Stimulated activated CD8-positive, alpha-beta memory T cell treated with anti-CD3 and anti-CD28 coated beads, Interleukin-7, amount 100 ng/mL, for 4 hours (primary cell): ENCODE measurements around the gene PCSK9.
A peak's percentile ranks its signal among the peaks of the same experiment; 100 is the strongest.

Source experiments
- DNase-seq, 2 donors: peaks; one replicate each; pipeline ENCODE4 v3.0.0-alpha.2; 2020; ENCODE audit warnings: low read depth in 2 of 2

The PCSK9 gene

DNA sequence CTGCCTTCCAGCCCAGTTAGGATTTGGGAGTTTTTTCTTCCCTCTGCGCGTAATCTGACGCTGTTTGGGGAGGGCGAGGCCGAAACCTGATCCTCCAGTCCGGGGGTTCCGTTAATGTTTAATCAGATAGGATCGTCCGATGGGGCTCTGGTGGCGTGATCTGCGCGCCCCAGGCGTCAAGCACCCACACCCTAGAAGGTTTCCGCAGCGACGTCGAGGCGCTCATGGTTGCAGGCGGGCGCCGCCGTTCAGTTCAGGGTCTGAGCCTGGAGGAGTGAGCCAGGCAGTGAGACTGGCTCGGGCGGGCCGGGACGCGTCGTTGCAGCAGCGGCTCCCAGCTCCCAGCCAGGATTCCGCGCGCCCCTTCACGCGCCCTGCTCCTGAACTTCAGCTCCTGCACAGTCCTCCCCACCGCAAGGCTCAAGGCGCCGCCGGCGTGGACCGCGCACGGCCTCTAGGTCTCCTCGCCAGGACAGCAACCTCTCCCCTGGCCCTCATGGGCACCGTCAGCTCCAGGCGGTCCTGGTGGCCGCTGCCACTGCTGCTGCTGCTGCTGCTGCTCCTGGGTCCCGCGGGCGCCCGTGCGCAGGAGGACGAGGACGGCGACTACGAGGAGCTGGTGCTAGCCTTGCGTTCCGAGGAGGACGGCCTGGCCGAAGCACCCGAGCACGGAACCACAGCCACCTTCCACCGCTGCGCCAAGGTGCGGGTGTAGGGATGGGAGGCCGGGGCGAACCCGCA is at the start of gene PCSK9:
TSS of gene PCSK9 (plus strand) at position 207 of the 741 bp plus-strand sequence. CDS start at position 497, 290 bp downstream.
- no peak for DNase-seq

DNA sequence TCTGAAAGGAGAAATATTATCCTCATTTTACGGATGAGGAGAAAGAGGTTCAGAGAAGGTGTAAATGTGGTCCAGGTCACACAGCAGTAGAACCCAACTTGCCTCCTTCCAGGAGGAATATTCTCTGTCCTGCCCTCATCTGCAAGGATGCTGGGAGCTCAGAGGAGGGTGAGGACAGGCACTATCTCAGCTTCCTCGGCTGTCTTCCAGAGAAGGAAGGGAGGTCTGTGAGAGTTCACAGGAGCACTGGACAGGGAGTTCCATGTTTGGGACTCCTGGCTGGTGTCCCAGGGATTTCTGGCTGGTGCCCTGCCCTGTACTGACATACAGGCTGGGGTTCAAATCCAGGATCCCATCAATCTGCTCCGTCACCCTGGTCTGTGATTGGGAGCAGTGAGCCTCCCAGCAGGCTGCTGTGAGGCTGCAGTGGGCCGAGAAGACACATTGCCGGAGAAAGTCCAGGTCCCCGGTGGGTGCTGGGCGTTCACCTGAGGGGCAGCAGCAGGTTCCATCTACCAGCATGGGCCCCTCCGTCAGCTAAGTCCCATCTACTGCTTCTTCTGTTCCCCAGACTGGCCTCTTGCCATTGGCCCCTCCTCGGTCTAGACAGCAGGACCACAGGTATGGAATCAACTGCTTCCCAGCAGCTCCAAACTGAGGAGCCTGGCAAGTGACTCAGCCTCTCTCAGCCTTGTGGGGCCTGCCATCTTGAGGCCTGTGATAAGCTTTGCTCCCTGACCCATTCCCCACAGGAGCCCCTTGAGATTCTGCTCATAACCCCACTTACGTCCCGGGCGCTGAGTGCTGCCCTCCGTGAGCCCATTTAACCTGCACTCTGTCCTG is 49.2 kb upstream of the PCSK9 start:
- DNase-seq = no peak

DNA sequence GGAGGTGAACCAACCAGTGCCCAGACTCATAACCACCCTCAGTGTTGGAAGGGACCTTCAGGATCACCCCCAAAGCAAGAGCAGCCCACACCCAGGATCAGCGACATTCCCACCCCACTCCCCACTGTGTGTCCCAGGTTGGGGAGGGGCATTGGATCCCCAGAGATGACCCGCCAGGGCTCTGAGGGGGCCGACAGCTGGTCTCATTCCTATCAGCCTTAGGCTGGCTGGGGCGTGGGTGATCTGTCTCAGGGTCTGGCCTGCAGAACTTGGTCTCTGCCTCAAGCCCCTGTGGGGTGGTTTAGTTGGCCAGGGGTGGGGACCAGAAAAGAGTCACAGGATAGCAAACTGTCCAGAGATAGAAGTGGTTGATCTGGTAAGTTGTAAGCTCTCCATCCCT is 48.4 kb upstream of the PCSK9 start:
- no peak for DNase-seq

- no peak for DNase-seq
Observed at GRCh38 chr1:54991939-54992338, 47.4 kb upstream of the PCSK9 start.

GRCh38 chr1:54993140-54993539 is 46.2 kb upstream of the PCSK9 start:
- no peak for DNase-seq

- DNase-seq = no peak
Observed at GRCh38 chr1:54994355-54994990, 44.9 kb upstream of the PCSK9 start.

DNA sequence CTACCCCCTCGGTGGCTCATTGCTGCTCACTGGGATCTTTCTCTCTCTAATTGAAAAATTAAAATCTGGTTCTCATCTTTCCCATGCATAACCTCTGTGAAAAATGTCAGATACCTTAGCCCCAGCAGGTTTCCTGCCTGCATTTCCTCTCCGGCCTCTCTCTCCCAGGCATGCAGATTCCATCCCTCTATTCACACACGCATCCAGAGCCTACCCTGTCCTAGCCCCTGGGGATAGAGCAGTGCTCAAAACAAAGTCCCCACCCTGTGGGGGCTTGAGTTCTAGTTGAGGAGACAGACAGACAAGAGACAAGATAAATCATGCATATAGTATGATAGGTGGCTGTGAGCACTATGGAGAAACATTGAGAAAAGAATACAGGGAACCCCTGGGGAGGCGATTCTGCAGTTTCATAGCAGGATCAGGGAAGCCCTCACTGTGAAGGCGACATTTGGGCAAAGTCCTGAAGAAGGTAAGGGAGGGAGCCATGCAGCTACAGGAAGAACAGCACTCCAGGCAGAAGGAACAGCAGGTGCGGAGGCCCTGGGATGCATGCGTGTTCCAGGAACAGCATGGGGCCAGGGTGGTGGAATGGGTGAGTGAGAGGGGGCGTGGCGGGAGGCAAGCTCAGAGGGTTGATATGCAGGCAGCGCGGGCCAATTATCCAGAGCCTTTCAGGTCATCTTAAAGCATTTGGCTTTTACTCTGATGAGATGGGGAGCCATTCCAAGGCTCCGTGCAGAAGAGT is 44.2 kb upstream of the PCSK9 start:
- DNase-seq = no peak

DNA sequence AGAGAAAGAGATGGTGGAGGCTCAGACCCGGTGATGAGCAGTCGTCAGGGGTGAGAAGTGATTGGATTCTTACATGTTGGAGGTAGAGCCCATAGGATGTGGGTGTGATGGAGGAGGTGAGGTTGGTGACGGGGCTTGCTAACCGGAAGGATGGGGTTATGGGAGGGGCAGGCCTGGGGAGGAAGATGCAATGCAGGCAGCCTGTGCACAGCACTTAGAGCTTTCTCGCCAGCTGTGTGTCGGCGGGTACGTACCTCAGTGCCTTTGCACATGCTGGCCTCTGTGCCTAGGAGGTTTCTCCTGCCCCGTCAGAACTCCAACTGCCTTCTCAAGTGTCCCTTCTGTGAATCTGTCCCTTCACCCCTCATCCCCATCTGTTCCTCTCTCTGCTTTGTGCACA is 43.5 kb upstream of the PCSK9 start:
- peak; percentile 3 to 14 for DNase-seq

- peak; percentile 43 to 57 for DNase-seq
Observed at GRCh38 chr1:54996359-54996868, 42.9 kb upstream of the PCSK9 start.

- DNase-seq = no peak
Observed at GRCh38 chr1:54996869-54997710, 42.3 kb upstream of the PCSK9 start.

- no peak for DNase-seq
Observed at GRCh38 chr1:54997711-54997986, 41.7 kb upstream of the PCSK9 start.

DNA sequence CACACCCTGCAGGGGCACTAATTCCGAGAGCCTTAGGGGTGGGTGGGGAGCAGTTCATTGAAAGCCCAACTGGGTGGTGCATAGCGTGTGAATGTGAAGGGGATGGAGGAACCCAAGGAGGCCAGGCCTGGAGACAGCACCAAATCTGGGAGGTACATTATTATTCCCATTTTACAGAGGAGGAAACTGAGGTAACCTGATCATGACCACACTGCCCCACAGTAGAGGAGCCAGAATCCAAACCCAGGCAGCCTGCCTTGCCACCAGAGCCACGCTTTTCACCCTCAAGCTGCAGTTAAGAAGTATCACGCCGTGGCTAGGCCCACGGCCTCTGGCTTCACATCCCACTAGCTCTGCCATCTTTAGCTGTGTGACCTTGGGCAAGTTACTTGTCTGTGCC is 41.2 kb upstream of the PCSK9 start:
- no peak for DNase-seq

DNA sequence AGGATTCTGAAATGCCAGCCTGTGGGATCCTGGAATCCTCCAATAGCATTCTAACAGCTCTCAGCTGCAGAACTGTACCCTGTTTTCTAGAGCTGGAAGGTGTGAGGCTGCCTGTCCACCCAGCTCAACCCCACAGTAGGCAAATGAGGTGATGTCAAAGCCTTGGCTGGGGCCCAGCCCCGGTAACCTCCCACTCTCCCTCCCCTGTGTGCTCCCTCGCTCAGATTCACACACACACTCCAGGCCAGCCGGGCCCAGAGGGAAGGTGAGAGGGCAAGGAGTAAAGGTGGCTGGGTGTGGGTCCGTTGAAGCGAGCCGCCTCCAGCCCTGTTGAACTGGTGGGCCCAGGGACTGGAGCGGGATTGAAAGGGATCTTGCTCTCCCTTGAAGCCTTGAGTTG is 40.7 kb upstream of the PCSK9 start, which contains the start of gene BSND:
TSS of gene BSND (plus strand) at position 257 of the 400 bp plus-strand sequence. CDS start 254 bp downstream, outside the sequence.
- DNase-seq = no peak

DNA sequence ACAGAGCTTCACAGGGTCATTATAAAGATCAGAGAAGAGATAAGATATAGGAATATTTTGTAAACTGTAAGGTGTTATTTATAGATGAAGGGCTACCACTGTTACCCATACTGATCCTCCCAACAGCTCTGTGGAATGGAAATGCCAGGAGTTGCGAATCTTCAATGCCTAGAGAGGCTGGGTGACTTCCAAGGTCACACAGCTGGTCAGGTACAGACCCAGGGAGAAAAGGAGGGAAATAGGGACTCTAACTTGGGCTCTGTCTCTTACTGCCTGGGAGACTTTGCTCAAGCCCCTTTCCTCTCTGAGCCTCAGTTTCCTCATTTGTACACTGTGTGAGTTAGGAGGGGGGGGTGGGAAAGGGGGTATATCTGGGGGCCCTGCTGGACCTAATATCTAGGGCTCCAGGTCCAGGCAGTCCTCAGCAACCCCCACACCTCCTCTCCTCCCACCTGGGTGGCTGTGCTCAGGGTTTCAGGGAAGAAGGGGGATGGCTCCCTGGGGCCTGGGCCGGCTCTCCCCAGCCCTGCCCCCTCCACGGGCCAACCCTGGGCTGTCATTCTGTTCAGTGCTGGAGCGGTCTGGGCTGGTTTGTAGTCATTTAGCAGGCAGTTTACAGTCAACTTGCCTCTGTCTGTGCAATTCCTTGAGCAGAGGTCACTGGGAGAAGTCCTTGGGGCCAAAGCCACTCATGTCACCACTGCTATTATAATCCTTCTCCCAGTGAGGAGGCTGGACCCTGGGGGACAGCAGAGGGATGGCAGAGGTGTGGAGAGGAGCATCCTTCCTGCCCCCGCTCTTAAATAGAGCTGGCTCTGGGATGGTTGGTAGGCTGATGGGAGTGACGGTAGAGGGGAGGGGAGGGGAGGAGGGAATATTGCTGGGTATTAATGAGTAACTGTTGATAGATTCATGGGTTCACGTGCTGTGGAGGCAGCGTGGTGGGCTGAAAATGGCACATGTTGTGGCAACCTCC is 39.0 kb upstream of the PCSK9 start:
- no peak for DNase-seq

DNA sequence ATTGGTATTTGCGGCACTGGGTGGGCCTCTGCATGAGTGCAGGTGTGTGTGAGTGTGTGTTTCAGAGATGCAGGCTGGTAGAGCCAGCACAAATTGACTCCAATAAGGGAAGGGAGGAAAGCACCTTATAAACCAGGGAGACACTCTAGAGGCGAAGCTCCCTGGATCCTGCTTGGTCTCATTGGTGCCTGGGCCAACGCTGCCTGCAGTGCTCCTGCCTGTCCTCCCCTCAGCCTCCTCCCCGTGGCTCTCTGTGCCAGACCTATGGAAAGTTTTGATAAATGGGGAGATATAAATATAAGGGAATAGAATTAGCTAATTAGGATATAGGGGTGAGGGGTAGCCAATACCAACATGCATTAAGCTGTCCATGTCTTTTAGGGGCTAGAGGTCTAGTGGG is 38.0 kb upstream of the PCSK9 start:
- no peak for DNase-seq

DNA sequence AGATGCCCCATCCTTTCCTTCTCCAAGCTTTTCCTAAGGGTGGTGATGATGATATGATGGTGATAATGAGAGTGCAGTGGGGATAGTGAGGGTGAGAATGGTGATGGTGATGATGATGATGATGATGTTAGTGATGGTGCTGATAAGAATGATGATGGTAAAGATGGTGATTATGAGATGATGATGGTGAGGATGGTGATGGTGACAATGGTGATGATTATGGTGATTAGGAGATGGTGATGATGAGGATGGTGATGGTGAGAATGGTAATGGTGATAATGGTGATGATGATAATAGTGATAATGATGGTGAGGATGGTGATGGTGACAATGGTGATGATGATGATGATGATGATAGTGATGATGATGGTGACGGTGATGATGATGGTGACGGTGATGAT is 36.7 kb upstream of the PCSK9 start:
- DNase-seq = no peak

GRCh38 chr1:55005351-55006140 is 33.8 kb upstream of the PCSK9 start:
- DNase-seq = no peak

- DNase-seq = no peak
Observed at GRCh38 chr1:55006931-55007330, 32.4 kb upstream of the PCSK9 start.

DNA sequence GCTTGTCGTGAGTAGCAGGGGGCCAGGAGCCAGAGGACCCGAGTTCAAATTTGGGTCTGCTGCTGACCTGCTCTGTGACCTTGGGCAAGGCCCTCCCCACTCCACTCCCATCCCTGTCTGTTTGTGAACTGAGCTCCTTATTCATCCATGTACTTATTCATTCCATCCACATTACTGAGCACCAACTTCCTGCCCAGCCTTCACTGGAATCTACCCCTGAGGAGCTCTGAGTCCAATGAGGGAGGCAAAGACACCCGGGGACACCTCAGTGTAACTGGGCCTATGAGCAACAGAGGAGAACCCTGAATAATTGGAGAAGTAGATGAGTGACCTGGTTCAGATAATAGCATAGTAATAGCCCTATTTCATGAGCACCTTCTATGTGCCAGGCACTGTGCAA is 31.7 kb upstream of the PCSK9 start:
- DNase-seq = no peak
